NCI-H1092 treated with DMSO at 0.1 percent for 48 hours (cell line): Measurements from ENCODE around the gene LSM7.

Source experiments
- DNase-seq: peaks from one replicate; lab custom pipeline; 2025; lab: John Stamatoyannopoulos, UW

LSM7 gene

GRCh38 chr19:2323707-2324106, 4.7 kb downstream of the LSM7 start:
- no peak for DNase-seq

GRCh38 chr19:2321565-2322283, 6.7 kb downstream of the LSM7 start:
- no peak for DNase-seq

- no peak for DNase-seq
Measured at GRCh38 chr19:2320939-2321338, 7.4 kb downstream of the LSM7 start.

- no peak for DNase-seq
Measured at GRCh38 chr19:2320049-2320448, 8.3 kb downstream of the LSM7 start.

- no peak for DNase-seq
Measured at GRCh38 chr19:2319551-2319950, 8.8 kb downstream of the LSM7 start.

- no peak for DNase-seq
Measured at GRCh38 chr19:2318923-2319322, 9.5 kb downstream of the LSM7 start.

GRCh38 chr19:2317756-2318155, 10.6 kb downstream of the LSM7 start:
- DNase-seq, result no peak

GRCh38 chr19:2317300-2317699, 11.1 kb downstream of the LSM7 start:
- DNase-seq, result no peak

- DNase-seq, result no peak
Measured at GRCh38 chr19:2315818-2316353, 12.5 kb downstream of the LSM7 start.

- DNase-seq, result no peak
Measured at GRCh38 chr19:2315121-2315817, 13.1 kb downstream of the LSM7 start.

- no peak for DNase-seq
Measured at GRCh38 chr19:2312820-2313501, 15.4 kb downstream of the LSM7 start.

GRCh38 chr19:2311093-2311492, 17.3 kb downstream of the LSM7 start:
- no peak for DNase-seq

GRCh38 chr19:2309734-2310362, 18.5 kb downstream of the LSM7 start:
- peak; percentile 77 for DNase-seq

GRCh38 chr19:2308114-2308556, 20.3 kb downstream of the LSM7 start, which contains the start of gene LINGO3:
Gene LINGO3 (minus strand): TSS chr19:2308154. CDS start chr19:2291776, 16,378 bp downstream.
- DNase-seq, result no peak

GRCh38 chr19:2307518-2308012, 20.8 kb downstream of the LSM7 start:
- DNase-seq, result no peak

GRCh38 chr19:2306971-2307370, 21.4 kb downstream of the LSM7 start:
- no peak for DNase-seq

GRCh38 chr19:2306281-2306806, 22.0 kb downstream of the LSM7 start:
- no peak for DNase-seq

GRCh38 chr19:2305452-2306280, 22.7 kb downstream of the LSM7 start:
- DNase-seq, result no peak

GRCh38 chr19:2303211-2303798, 25.1 kb downstream of the LSM7 start:
- no peak for DNase-seq
